HG02623 (cell line): ENCODE data around the gene SAMSN1.
A peak's percentile ranks its signal among the peaks of the same experiment; 100 is the strongest.
"Not testable (repeated sequence)": the region's sequence is repeated elsewhere in the genome, so short reads cannot be mapped to it uniquely, and the experiment has no call there.

Experiments used
- ATAC-seq: cut with Tn5 transposase; IDR thresholded peaks from one replicate; pipeline ENCODE4 v1.9.1; 2021; ENCODE audit warnings: moderate library complexity; ENCODE audit not compliant: unreplicated experiment

SAMSN1 gene

GRCh38 chr21:14567331-14568279 is 21.5 kb upstream of the SAMSN1 start:
- ATAC-seq: no peak

GRCh38 chr21:14566894-14567293 is 20.8 kb upstream of the SAMSN1 start:
- ATAC-seq: no peak

GRCh38 chr21:14562959-14563358 is 16.8 kb upstream of the SAMSN1 start:
- no peak for ATAC-seq

GRCh38 chr21:14560555-14560954 is 14.4 kb upstream of the SAMSN1 start:
- ATAC-seq: no peak

- ATAC-seq: no peak
Measured at GRCh38 chr21:14560139-14560538, 14.0 kb upstream of the SAMSN1 start.

GRCh38 chr21:14559102-14559501 is 13.0 kb upstream of the SAMSN1 start:
- peak; percentile 47 for ATAC-seq

- no peak for ATAC-seq
Measured at GRCh38 chr21:14557413-14557812, 11.3 kb upstream of the SAMSN1 start.

GRCh38 chr21:14554948-14555347 is 8.8 kb upstream of the SAMSN1 start:
- no peak for ATAC-seq

- no peak for ATAC-seq
Measured at GRCh38 chr21:14553422-14553821, 7.3 kb upstream of the SAMSN1 start.

- no peak for ATAC-seq
Measured at GRCh38 chr21:14551741-14552140, 5.6 kb upstream of the SAMSN1 start.

GRCh38 chr21:14550135-14550534 is 4.0 kb upstream of the SAMSN1 start:
- ATAC-seq: no peak

- no peak for ATAC-seq
Measured at GRCh38 chr21:14548779-14549178, 2.7 kb upstream of the SAMSN1 start.

- ATAC-seq: no peak
Measured at GRCh38 chr21:14547834-14548513, 1.9 kb upstream of the SAMSN1 start.

GRCh38 chr21:14546719-14547118 is 604 bp upstream of the SAMSN1 start:
- ATAC-seq: not testable (repeated sequence)

- no peak for ATAC-seq
Measured at GRCh38 chr21:14543983-14544382, 2.1 kb downstream of the SAMSN1 start.

GRCh38 chr21:14542638-14543037 is 3.5 kb downstream of the SAMSN1 start:
- no peak for ATAC-seq

GRCh38 chr21:14541841-14542490 is 4.1 kb downstream of the SAMSN1 start:
- no peak for ATAC-seq

- ATAC-seq: no peak
Measured at GRCh38 chr21:14538483-14538882, 7.6 kb downstream of the SAMSN1 start.

- ATAC-seq: no peak
Measured at GRCh38 chr21:14536929-14537328, 9.2 kb downstream of the SAMSN1 start.

- ATAC-seq: no peak
Measured at GRCh38 chr21:14535702-14536101, 10.4 kb downstream of the SAMSN1 start.
